H1 (cell line): ENCODE measurements around the gene POLE. TPM values are rescaled to one million over a fixed set of nuclear protein-coding genes. Genes with fewer than 3 reads are reported as not detected.
A peak's percentile ranks its signal among the peaks of the same experiment; 100 is the strongest.

ENCODE experiments used
- CTCF ChIA-PET: fragments of 300-600 bp; sonication (Branson Sonifier 250); formaldehyde crosslinking; loops from one replicate; lab custom pipeline; 2021; ENCODE audit not compliant: partially characterized antibody; lab: Charles Lee
- POLR2A ChIA-PET: fragments of 300-600 bp; sonication (Branson Sonifier 250); formaldehyde crosslinking; loops from one replicate; lab custom pipeline; 2021; ENCODE audit warnings: inconsistent platforms; ENCODE audit not compliant: partially characterized antibody; lab: Charles Lee
- DNase-seq, 2 experiments: peaks; one replicate each; pipeline versions ENCODE4 v3.0.0 to v3.0.0-alpha.2; 2010 to 2022; ENCODE audit warnings: low spot score in 2 of 2, low read depth in 1 of 2, mixed read lengths in 1 of 2
- FAIRE-seq: peaks from 2 replicates; lab custom pipeline; 2011; peaks lifted over from hg19 to GRCh38; lab: Jason Lieb, UNC
- H2AFZ ChIP-seq: 2 replicates; pipeline ENCODE4 v1.8.1; 2012; ENCODE audit warnings: low read length, inconsistent platforms
- H2AK5ac ChIP-seq: 2 replicates; pipeline ENCODE4 v1.6.1; 2013; ENCODE audit warnings: low read depth, low read length
- H2BK120ac ChIP-seq: replicated peaks from 2 replicates; pipeline ENCODE3; 2013; ENCODE audit warnings: low read depth, low read length, inconsistent platforms
- H2BK12ac ChIP-seq: 2 replicates; pipeline ENCODE4 v1.6.1; 2013; ENCODE audit warnings: low read depth, low read length
- H2BK15ac ChIP-seq: 2 replicates; pipeline ENCODE4 v1.6.1; 2013; ENCODE audit warnings: low read length
- H2BK20ac ChIP-seq: 2 replicates; pipeline ENCODE4 v1.6.1; 2013; ENCODE audit warnings: low read length
- H2BK5ac ChIP-seq: 2 replicates; pipeline ENCODE4 v1.6.1; 2013; ENCODE audit warnings: low read depth, low read length
- H3K14ac ChIP-seq: 2 replicates; pipeline ENCODE4 v1.6.1; 2013; ENCODE audit warnings: inconsistent platforms; ENCODE audit not compliant: insufficient read length
- H3K18ac ChIP-seq: 2 replicates; pipeline ENCODE4 v1.6.1; 2013; ENCODE audit warnings: low read length; ENCODE audit errors: extremely low read depth
- H3K23ac ChIP-seq: 2 replicates; pipeline ENCODE4 v1.6.1; 2013; ENCODE audit warnings: inconsistent platforms; ENCODE audit not compliant: insufficient read length
- H3K23me2 ChIP-seq: 2 replicates; pipeline ENCODE4 v1.6.1; 2013; ENCODE audit warnings: low read depth, low read length
- H3K27ac ChIP-seq: 2 replicates; pipeline ENCODE4 v1.6.1; 2011; ENCODE audit warnings: low read depth, low read length, inconsistent platforms
- H3K27me3 ChIP-seq, 4 experiments: replicated peaks in 1 of 4; 1 replicate in 1 of 4; 2 replicates in 3 of 4; pipeline versions ENCODE4 v1.6.1 to v1.8.1; 2011 to 2013; ENCODE audit warnings: low read length in 3 of 4, mild to moderate bottlenecking in 3 of 4, inconsistent platforms in 2 of 4, mixed read lengths in 2 of 4, moderate library complexity in 1 of 4; ENCODE audit not compliant: control insufficient read depth in 3 of 4, insufficient read depth in 3 of 4; ENCODE audit errors: extremely low read depth in 1 of 4
- H3K36me3 ChIP-seq, 4 experiments: 2 replicates each; pipeline versions ENCODE4 v1.6.1 to v1.8.1; 2011 to 2013; ENCODE audit warnings: mild to moderate bottlenecking in 4 of 4, low read length in 3 of 4, moderate library complexity in 2 of 4, control low read depth in 1 of 4, inconsistent platforms in 1 of 4; ENCODE audit not compliant: insufficient read depth in 4 of 4, control insufficient read depth in 2 of 4
- H3K4ac ChIP-seq: replicated peaks from 2 replicates; pipeline ENCODE3; 2013; ENCODE audit warnings: low read length, low read depth, mixed read lengths, inconsistent platforms; ENCODE audit not compliant: insufficient read length
- H3K4me1 ChIP-seq, 4 experiments: replicated peaks in 1 of 4; 1 replicate in 1 of 4; 2 replicates in 3 of 4; pipeline versions ENCODE4 v1.6.1 to v1.8.1; 2011 to 2013; ENCODE audit warnings: low read length in 3 of 4, inconsistent platforms in 2 of 4, mixed read lengths in 1 of 4; ENCODE audit not compliant: insufficient read depth in 4 of 4, control insufficient read depth in 3 of 4
- H3K4me2 ChIP-seq, 2 experiments: 2 replicates each; pipeline versions ENCODE4 v1.6.1 to v1.8.1; 2011 to 2013; ENCODE audit warnings: low read depth in 2 of 2, low read length in 2 of 2, control low read depth in 1 of 2, inconsistent platforms in 1 of 2, mild to moderate bottlenecking in 1 of 2; ENCODE audit not compliant: insufficient read depth in 1 of 2
- H3K4me3 ChIP-seq, 4 experiments: fragments of 200-600, 300-600 bp in 1 of 4; sonication (generic), shearing (Covaris generic), sonication (Bioruptor Twin) in 1 of 4; 2 replicates each; pipeline versions ENCODE4 v1.5.1 to v1.8.1; 2011 to 2016; ENCODE audit warnings: low read length in 4 of 4, low read depth in 3 of 4, control low read depth in 2 of 4, inconsistent platforms in 2 of 4, mild to moderate bottlenecking in 2 of 4, mixed read lengths in 1 of 4, moderate library complexity in 1 of 4; ENCODE audit not compliant: insufficient read depth in 2 of 4; ENCODE audit errors: extremely low read depth in 1 of 4
- H3K56ac ChIP-seq: replicated peaks from 2 replicates; pipeline ENCODE3; 2013; ENCODE audit warnings: low read depth, mild to moderate bottlenecking, mixed read lengths, low read length, inconsistent platforms; ENCODE audit not compliant: insufficient read length
- H3K79me1 ChIP-seq: 2 replicates; pipeline ENCODE4 v1.6.1; 2013; ENCODE audit warnings: low read depth, low read length, control low read depth
- H3K79me2 ChIP-seq, 2 experiments: 2 replicates each; pipeline versions ENCODE4 v1.6.1 to v1.8.1; 2012 to 2013; ENCODE audit warnings: low read length in 2 of 2, mild to moderate bottlenecking in 2 of 2, inconsistent platforms in 1 of 2; ENCODE audit not compliant: insufficient read depth in 2 of 2, control insufficient read depth in 1 of 2
- H3K9ac ChIP-seq, 4 experiments: replicated peaks in 1 of 4; 1 replicate in 1 of 4; 2 replicates in 3 of 4; pipeline versions ENCODE4 v1.6.1 to v1.8.1; 2011 to 2013; ENCODE audit warnings: low read depth in 3 of 4, low read length in 3 of 4, control low read depth in 2 of 4, mild to moderate bottlenecking in 2 of 4, moderate library complexity in 2 of 4, inconsistent platforms in 1 of 4; ENCODE audit errors: extremely low read depth in 1 of 4
- H3K9me3 ChIP-seq, 2 experiments: 2 replicates each; pipeline versions ENCODE4 v1.6.1 to v1.8.1; 2012 to 2013; ENCODE audit warnings: mild to moderate bottlenecking in 2 of 2, moderate library complexity in 2 of 2, control low read depth in 1 of 2, inconsistent platforms in 1 of 2, low read depth in 1 of 2, low read length in 1 of 2, mixed read lengths in 1 of 2; ENCODE audit not compliant: insufficient read depth in 2 of 2
- H4K20me1 ChIP-seq, 2 experiments: replicated peaks in 1 of 2; 2 replicates each; pipeline versions ENCODE3 to v1.8.1; 2011 to 2013; ENCODE audit warnings: inconsistent platforms in 2 of 2, low read length in 2 of 2, mild to moderate bottlenecking in 1 of 2; ENCODE audit not compliant: insufficient read depth in 2 of 2, control insufficient read depth in 1 of 2
- H4K5ac ChIP-seq: 2 replicates; pipeline ENCODE4 v1.6.1; 2013; ENCODE audit warnings: low read length, low read depth, mixed read lengths, inconsistent platforms; ENCODE audit not compliant: insufficient read length
- H4K8ac ChIP-seq: 2 replicates; pipeline ENCODE4 v1.8.0; 2013; ENCODE audit warnings: mild to moderate bottlenecking, moderate library complexity, low read length, inconsistent platforms; ENCODE audit not compliant: insufficient read depth; ENCODE audit errors: extremely low read depth
- H4K91ac ChIP-seq: replicated peaks from 2 replicates; pipeline ENCODE3; 2013; ENCODE audit warnings: low read length, mixed read lengths, inconsistent platforms; ENCODE audit not compliant: insufficient read length
- MAFK ChIP-seq: IDR thresholded peaks from 2 replicates; pipeline ENCODE4 v1.6.1; 2012; ENCODE audit warnings: low read depth, mild to moderate bottlenecking, improper control_type of control experiment, low read length
- POLR2A ChIP-seq, 2 experiments: IDR thresholded peaks; 1 replicate in 1 of 2; 2 replicates in 1 of 2; pipeline ENCODE4 v1.6.1; 2011; ENCODE audit warnings: low read depth in 2 of 2, low read length in 2 of 2, mild to moderate bottlenecking in 2 of 2; ENCODE audit errors: control extremely low read depth in 1 of 2
- WGBS, 2 experiments: shearing (Covaris generic) in 1 of 2; methylation state at CpG; one replicate each; pipeline versions ENCODE4 v1.1.6 to v1.1.7; 2013 to 2015; ENCODE audit warnings: low lambda C conversion rate in 2 of 2, mixed read lengths in 2 of 2, inconsistent platforms in 1 of 2, low coverage in 1 of 2, missing lambda C conversion rate in 1 of 2; ENCODE audit not compliant: insufficient replicate concordance in 2 of 2, insufficient coverage in 1 of 2, insufficient read length in 1 of 2; ENCODE audit errors: extremely low coverage in 1 of 2, missing lambda C conversion rate in 1 of 2; 5-methylcytosine and 5-hydroxymethylcytosine counted together
- polyA plus RNA-seq, 7 experiments: library from polyadenylated mRNA; depleted of rRNA in 3 of 7; stranded (reverse) in 5 of 7; unstranded in 2 of 7; fragments of >200 nt in 5 of 7; fragments of 200-250 nt in 2 of 7; gene quantifications; 1 replicate in 5 of 7; 2 replicates in 1 of 7; 4 replicates in 1 of 7; pipeline versions ENCODE4 v1.2.1 to v1.2.3, GENCODE V29; 2011 to 2013; ENCODE audit warnings: missing spikeins in 2 of 7, mixed read lengths in 2 of 7
- total RNA-seq: library from RNA; stranded (reverse); fragmentation: NEBNext Ultra II Directional; extraction: Animal tissue kit (Norgen Biotek cat#: 25700); gene quantifications from 2 replicates; pipeline ENCODE4 v1.2.1, GENCODE V29; 2021

Gene POLE
- total and polyA plus RNA-seq, 2 of the 8 experiments (the other 6 are each of a cell fraction or from before 2014, with no cell fraction given), result 59.7 to 115 TPM

GRCh38 chr12:132580701-132581292 lies 106.3 kb downstream of the POLE start:
- DNase-seq (no peak), FAIRE-seq (no peak)
- Histone ChIP-seq H3K4me2 (no peak overlapping the region), H2BK20ac (no peak overlapping the region), H2BK120ac (no peak overlapping the region), H3K18ac (no peak overlapping the region), H3K9ac (no peak overlapping the region), H3K4me1 (peaks cover 0 to 6% (median 5%) of the 10 kb centered on the region in 4 experiments; a peak in 2 of 7 replicates), H4K5ac (no peak overlapping the region), H2BK12ac (no peak overlapping the region), H2AFZ (no peak overlapping the region), H3K4ac (no peak overlapping the region), H3K27me3 (peaks cover 14 to 36% (median 28%) of the 10 kb centered on the region in 4 experiments), H4K20me1 (peaks cover 15 to 22% of the 10 kb centered on the region in 2 experiments), H2BK5ac (no peak overlapping the region), H3K9me3 (no peaks in the 10 kb centered on the region), H3K56ac (no peak overlapping the region), H3K79me2 (no peaks in the 10 kb centered on the region), H3K79me1 (peaks cover 2% of the 10 kb centered on the region; the same call in 1 of the 2 replicates), H3K27ac (no peak overlapping the region), H3K36me3 (peaks cover 2 to 18% (median 9%) of the 10 kb centered on the region in 4 experiments; a peak in 7 of 8 replicates), H3K4me3 (no peak overlapping the region), H3K14ac (no peak overlapping the region), H3K23me2 (peaks cover 18% of the 10 kb centered on the region; the same call in 1 of the 2 replicates), H2BK15ac (no peak overlapping the region), H2AK5ac (0 out of 2 replicates have a peak overlapping the region, but pooled peaks have one; percentile 39), H4K91ac (no peak overlapping the region), H4K8ac (no peak overlapping the region), H3K23ac (no peak overlapping the region)
- ChIA-PET POLR2A (interaction anchor here (0.8 to 6.6 kb wide), 9 partner anchors 13 to 121 kb away, joined by 3 to 60 read pairs (median 11); partner anchors contain the start of genes LRCOL1 and P2RX2), CTCF (interaction anchor here (0.8 to 2.2 kb wide), 9 partner anchors 11 to 166 kb away, joined by 3 to 11 read pairs (median 3); no protein-coding TSS in a partner anchor)
- TF ChIP-seq POLR2A (IDR thresholded peaks at IDR 0.05; ENCODE audit: control extremely low read depth in 1 of 2, low read depth in 2 of 2, low read length in 2 of 2), result peak in 1 of 2 experiments; percentile 39; a peak in 1 of 3 replicates
- TF ChIP-seq MAFK, result no peak
- WGBS, 2 experiments, result 95% methylated on average over 10 of the region's 12 CpGs; no CpG with 5 or more reads in 1 of the 2 experiments
